CD14-positive monocyte (primary cell): ENCODE results near the gene FOXN1. TPM values are rescaled to one million over a fixed set of nuclear protein-coding genes. Genes with fewer than 3 reads are reported as not detected.

Experiments
- DNase-seq, 3 donors: peaks; one replicate each; pipeline ENCODE4 v3.0.0-alpha.2; 2011 to 2022
- H2AFZ ChIP-seq: 2 replicates; pipeline ENCODE4 v1.6.0; 2012; ENCODE audit warnings: mild to moderate bottlenecking, low read depth, low read length, inconsistent platforms; ENCODE audit not compliant: insufficient read depth, poor library complexity, severe bottlenecking
- H3K27ac ChIP-seq, 2 donors: 1 replicate in 1 of 2; 2 replicates in 1 of 2; pipeline ENCODE4 v1.5.1; 2012 to 2013; ENCODE audit warnings: low read length in 2 of 2, control low read depth in 1 of 2, inconsistent platforms in 1 of 2, low read depth in 1 of 2, mild to moderate bottlenecking in 1 of 2
- H3K27me3 ChIP-seq, 2 donors: one replicate each; pipeline versions ENCODE4 v1.6.0 to v1.6.1; 2011 to 2013; ENCODE audit warnings: low read length in 2 of 2; ENCODE audit not compliant: control insufficient read depth in 2 of 2, insufficient read depth in 2 of 2
- H3K36me3 ChIP-seq, 2 donors: replicated peaks in 1 of 2; 1 replicate in 1 of 2; 2 replicates in 1 of 2; pipeline versions ENCODE4 v1.5.1 to v1.6.1; 2012 to 2013; ENCODE audit warnings: low read length in 2 of 2, control low read depth in 1 of 2, inconsistent platforms in 1 of 2, mild to moderate bottlenecking in 1 of 2; ENCODE audit not compliant: insufficient read depth in 2 of 2, control insufficient read depth in 1 of 2
- H3K4me1 ChIP-seq, 2 donors: 1 replicate in 1 of 2; 2 replicates in 1 of 2; pipeline versions ENCODE4 v1.5.1 to v1.6.1; 2012 to 2013; ENCODE audit warnings: low read length in 2 of 2, control low read depth in 1 of 2, inconsistent platforms in 1 of 2, mild to moderate bottlenecking in 1 of 2, moderate library complexity in 1 of 2; ENCODE audit not compliant: insufficient read depth in 2 of 2, control insufficient read depth in 1 of 2
- H3K4me2 ChIP-seq: replicated peaks from 2 replicates; pipeline ENCODE3; 2012; ENCODE audit warnings: low read length, moderate library complexity, mild to moderate bottlenecking; ENCODE audit not compliant: poor library complexity, severe bottlenecking; ENCODE audit errors: extremely low read depth
- H3K4me3 ChIP-seq, 3 experiments: fragments of 200-600 bp in 1 of 3; sonication (generic) in 1 of 3; replicated peaks in 1 of 3; 1 replicate in 2 of 3; 2 replicates in 1 of 3; pipeline ENCODE4 v1.5.1; 2011 to 2013; ENCODE audit warnings: low read length in 3 of 3, mild to moderate bottlenecking in 3 of 3, control low read depth in 2 of 3, low read depth in 2 of 3, inconsistent platforms in 1 of 3, moderate library complexity in 1 of 3
- H3K79me2 ChIP-seq: 2 replicates; pipeline ENCODE4 v1.6.0; 2012; ENCODE audit warnings: mild to moderate bottlenecking, control low read depth, inconsistent platforms, low read length, moderate library complexity; ENCODE audit not compliant: insufficient read depth
- H3K9ac ChIP-seq: 2 replicates; pipeline ENCODE4 v1.6.0; 2017; ENCODE audit warnings: low read length, mild to moderate bottlenecking; ENCODE audit not compliant: insufficient read depth, poor library complexity, severe bottlenecking
- H3K9me3 ChIP-seq, 2 donors: replicated peaks in 1 of 2; 1 replicate in 1 of 2; 2 replicates in 1 of 2; pipeline versions ENCODE4 v1.5.1 to v1.6.1; 2012 to 2013; ENCODE audit warnings: low read length in 2 of 2, control low read depth in 1 of 2; ENCODE audit not compliant: control insufficient read depth in 1 of 2, insufficient read depth in 1 of 2
- H4K20me1 ChIP-seq: 2 replicates; pipeline ENCODE4 v1.6.0; 2012; ENCODE audit warnings: mild to moderate bottlenecking, low read length, control low read depth, moderate library complexity; ENCODE audit not compliant: insufficient read depth
- H3K27ac Mint-ChIP-seq, 7 donors: one replicate each; pipeline ENCODE4 v1.8.0; 2020; ENCODE audit warnings: mild to moderate bottlenecking in 7 of 7, mixed read lengths in 7 of 7, moderate library complexity in 6 of 7, inconsistent platforms in 2 of 7
- H3K27me3 Mint-ChIP-seq, 3 donors: one replicate each; pipeline ENCODE4 v1.8.0; 2021 to 2022; ENCODE audit warnings: low read depth in 3 of 3, mild to moderate bottlenecking in 3 of 3, mixed read lengths in 3 of 3, moderate library complexity in 3 of 3, inconsistent platforms in 1 of 3
- H3K36me3 Mint-ChIP-seq, 2 donors: one replicate each; pipeline ENCODE4 v1.8.0; 2020; ENCODE audit warnings: mixed read lengths in 2 of 2, inconsistent platforms in 1 of 2, mild to moderate bottlenecking in 1 of 2
- H3K4me1 Mint-ChIP-seq: one replicate; pipeline ENCODE4 v1.8.0; 2020; ENCODE audit warnings: mild to moderate bottlenecking, mixed read lengths
- H3K4me3 Mint-ChIP-seq, 2 donors: one replicate each; pipeline ENCODE4 v1.8.0; 2020; ENCODE audit warnings: mild to moderate bottlenecking in 2 of 2, mixed read lengths in 2 of 2, moderate library complexity in 1 of 2
- H3K9me3 Mint-ChIP-seq, 7 donors: one replicate each; pipeline ENCODE4 v1.8.0; 2020 to 2022; ENCODE audit warnings: mixed read lengths in 7 of 7, mild to moderate bottlenecking in 6 of 7, moderate library complexity in 6 of 7, inconsistent platforms in 2 of 7
- WGBS: methylation state at CpG from one replicate; pipeline ENCODE4 v1.1.5; 2013; ENCODE audit warnings: missing lambda C conversion rate; ENCODE audit not compliant: insufficient coverage; 5-methylcytosine and 5-hydroxymethylcytosine counted together
- intact Hi-C, 2 donors: fragments of 100-400 bp; cut with micrococcal nuclease; formaldehyde crosslinking; loops; one replicate each; pipeline versions ENCODE4 v1.15.0 to v1.15.1; 2023
- polyA plus RNA-seq, 3 donors: library from polyadenylated mRNA; depleted of rRNA in 1 of 3; unstranded in 2 of 3; stranded (reverse) in 1 of 3; fragments of 300-500 nt in 2 of 3; fragments of >200 nt in 1 of 3; fragmentation: Illumina TruSeq in 2 of 3; gene quantifications; 1 replicate in 2 of 3; 2 replicates in 1 of 3; pipeline ENCODE4 v1.2.3, GENCODE V29; 2012 to 2021
- TF ChIP-seq, protein P1 (sequence below): fragments of 200-600 bp; IDR thresholded peaks from one replicate; pipeline ENCODE4 v1.8.0; 2022; ENCODE audit warnings: antibody characterized with exemption, mild to moderate bottlenecking

The FOXN1 gene
- polyA plus RNA-seq, 3 donors, result not detected

DNA sequence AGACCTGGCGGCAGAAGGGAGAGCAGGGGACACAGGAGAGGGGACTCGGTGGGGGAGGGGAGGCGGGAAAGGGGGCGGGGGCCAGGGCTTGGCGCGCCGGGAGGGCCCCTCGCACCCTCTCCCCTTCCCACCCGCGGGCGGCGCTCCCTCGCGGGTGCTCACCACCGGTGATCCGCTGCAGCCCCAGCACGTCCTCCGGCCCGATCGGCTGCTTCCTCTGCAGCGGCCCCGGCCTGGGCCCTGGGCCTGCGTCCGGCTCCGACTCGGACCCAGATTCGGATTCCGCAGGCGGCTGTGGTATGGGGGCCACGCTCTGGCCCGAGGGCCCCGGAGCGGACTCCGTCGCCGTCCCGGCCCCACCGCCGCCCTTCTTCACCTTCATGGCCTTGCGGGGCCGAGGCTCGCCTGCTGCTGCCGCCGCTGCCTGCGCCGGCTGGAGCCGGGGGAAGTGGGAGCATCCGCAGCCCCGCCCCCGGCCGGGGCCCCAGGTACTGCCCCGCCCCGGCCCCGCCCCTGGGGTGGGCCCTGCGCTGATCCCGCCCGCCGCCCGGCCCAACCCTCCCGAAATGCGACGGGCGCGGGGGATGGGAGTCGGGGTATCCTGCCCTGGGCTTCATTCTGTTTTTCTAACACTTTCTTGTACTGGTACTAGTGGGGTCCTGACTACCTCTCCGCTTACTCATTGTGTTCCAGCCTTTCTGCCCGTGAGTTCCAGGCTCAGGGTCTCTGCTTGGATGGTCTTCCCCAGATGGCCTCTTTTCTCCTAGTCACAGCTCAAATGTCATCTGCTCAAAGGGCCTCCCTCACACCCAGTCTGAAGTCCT, 46.2 kb downstream of the FOXN1 start, which contains the start of gene UNC119:
Gene UNC119, minus strand, starts transcription at position 449 of the 824 bp plus-strand sequence. Its CDS starts 67 bp downstream, at position 382.
- H3K9ac ChIP-seq, result peak within 1 kb of the TSS; percentile 76
- intact Hi-C loops, result loop anchor here in 1 of 2 donors (2.0 kb wide), 1 partner anchor 24 kb away; the partner anchor contains the start of gene ALDOC

DNA sequence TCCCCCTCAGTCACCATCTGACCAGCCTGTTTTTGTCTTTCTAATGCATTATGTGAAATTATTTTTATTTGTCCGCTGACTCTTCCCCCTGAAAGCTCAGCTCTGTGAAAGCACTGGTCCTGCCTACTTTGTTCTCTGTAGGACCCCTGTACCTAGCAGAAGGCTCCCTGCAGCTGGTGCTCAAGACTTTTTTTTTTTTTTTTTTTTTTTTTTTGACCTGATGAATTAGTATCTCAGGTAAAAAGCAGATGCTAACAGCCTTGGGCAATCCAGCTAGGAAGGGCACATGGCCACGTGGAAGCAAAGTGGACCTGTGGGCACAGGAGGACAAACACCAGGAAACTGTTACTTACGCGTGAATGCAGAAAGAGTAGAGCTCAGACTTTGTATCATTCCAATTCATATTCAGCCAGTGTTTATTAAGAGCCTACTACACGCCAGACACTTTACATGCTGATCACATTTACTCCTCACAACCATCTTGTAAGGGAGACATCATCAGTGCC, 46.9 kb downstream of the FOXN1 start:
- H3K9me3 ChIP-seq, result no peaks in the 10 kb centered on the region
- H2AFZ ChIP-seq, result no peak overlapping the region
- peaks cover 48 to 51% of the 10 kb centered on the region in 2 donors for H3K36me3 ChIP-seq
- Mint-ChIP-seq H3K36me3 (peaks cover 54 to 67% of the 10 kb centered on the region in 2 donors), H3K27me3 (peaks cover 0 to 2% (median 2%) of the 10 kb centered on the region in 3 donors), H3K4me3 (peak overlapping the region; percentile 82 to 92), H3K9me3 (no peaks in the 10 kb centered on the region), H3K27ac (peak overlapping the region in 6 of 7 donors; percentile 7 to 84 (median 78)), H3K4me1 (peaks cover 44% of the 10 kb centered on the region)
- 88% methylated on average over 5 of the region's 5 CpGs for WGBS
- H3K79me2 ChIP-seq, result peaks cover 29% of the 10 kb centered on the region
- no peaks in the 10 kb centered on the region for H3K27me3 ChIP-seq
- TF ChIP-seq, protein P1, sequence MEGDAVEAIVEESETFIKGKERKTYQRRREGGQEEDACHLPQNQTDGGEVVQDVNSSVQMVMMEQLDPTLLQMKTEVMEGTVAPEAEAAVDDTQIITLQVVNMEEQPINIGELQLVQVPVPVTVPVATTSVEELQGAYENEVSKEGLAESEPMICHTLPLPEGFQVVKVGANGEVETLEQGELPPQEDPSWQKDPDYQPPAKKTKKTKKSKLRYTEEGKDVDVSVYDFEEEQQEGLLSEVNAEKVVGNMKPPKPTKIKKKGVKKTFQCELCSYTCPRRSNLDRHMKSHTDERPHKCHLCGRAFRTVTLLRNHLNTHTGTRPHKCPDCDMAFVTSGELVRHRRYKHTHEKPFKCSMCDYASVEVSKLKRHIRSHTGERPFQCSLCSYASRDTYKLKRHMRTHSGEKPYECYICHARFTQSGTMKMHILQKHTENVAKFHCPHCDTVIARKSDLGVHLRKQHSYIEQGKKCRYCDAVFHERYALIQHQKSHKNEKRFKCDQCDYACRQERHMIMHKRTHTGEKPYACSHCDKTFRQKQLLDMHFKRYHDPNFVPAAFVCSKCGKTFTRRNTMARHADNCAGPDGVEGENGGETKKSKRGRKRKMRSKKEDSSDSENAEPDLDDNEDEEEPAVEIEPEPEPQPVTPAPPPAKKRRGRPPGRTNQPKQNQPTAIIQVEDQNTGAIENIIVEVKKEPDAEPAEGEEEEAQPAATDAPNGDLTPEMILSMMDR, result no peak
- H3K27ac ChIP-seq, result no peak overlapping the region
- H3K4me1 ChIP-seq, result peaks cover 44 to 48% of the 10 kb centered on the region in 2 donors
- H3K9ac ChIP-seq, result no peak overlapping the region
- intact Hi-C loops, result loop anchor here in 1 of 2 donors (2.0 kb wide), 1 partner anchor 24 kb away; the partner anchor contains the start of gene ALDOC
- H3K4me3 ChIP-seq, result peak overlapping the region in 1 of 3 experiments; percentile 83
- H4K20me1 ChIP-seq, result peaks cover 37% of the 10 kb centered on the region
- DNase-seq, result no peak
- H3K4me2 ChIP-seq, result peak overlapping the region; percentile 92

More for the DNA sequence above, 46.2 kb downstream of the FOXN1 start, which contains the start of gene UNC119:
- Histone ChIP-seq H3K4me3 (peak within 1 kb of the TSS; percentile 50 to 94 (median 83)), H3K4me1 (peaks cover 50 to 54% of the 10 kb centered on the region in 2 donors), H3K9me3 (no peaks in the 10 kb centered on the region), H3K36me3 (peaks cover 42 to 44% of the 10 kb centered on the region in 2 donors), H3K4me2 (peak within 1 kb of the TSS; percentile 92), H3K27ac (peak within 1 kb of the TSS in 1 of 2 donors; percentile 73), H3K79me2 (peaks cover 29% of the 10 kb centered on the region), H3K27me3 (no peaks in the 10 kb centered on the region), H2AFZ (peak within 1 kb of the TSS; percentile 73), H4K20me1 (peaks cover 38% of the 10 kb centered on the region)
- Mint-ChIP-seq H3K9me3 (no peaks in the 10 kb centered on the region), H3K4me3 (peak within 1 kb of the TSS; percentile 92 to 97), H3K4me1 (peaks cover 50% of the 10 kb centered on the region), H3K27ac (peak within 1 kb of the TSS; percentile 7 to 85 (median 72)), H3K36me3 (peaks cover 47 to 60% of the 10 kb centered on the region in 2 donors), H3K27me3 (peaks cover 0 to 2% (median 2%) of the 10 kb centered on the region in 3 donors)
- 2% methylated on average over 53 of the region's 67 CpGs for WGBS
- DNase-seq, result peak; percentile 54 to 70 (median 62)
- TF ChIP-seq, protein P1, result no peak
